Ramos (cell line): ENCODE measurements around the gene SIK2.

Source experiments
- in situ Hi-C: fragments of 300-500 bp; cut with MboI; formaldehyde crosslinking; loops from one replicate; pipeline ENCODE4 v1.14.3; 2022; ENCODE audit warnings: low sequenced_read_pairs; ENCODE audit not compliant: unreplicated experiment

SIK2 gene

GRCh38 chr11:111774955-111775710 is 172.9 kb downstream of the SIK2 start:
- in situ Hi-C loops = no loop called here

- in situ Hi-C loops = no loop called here
Measured at GRCh38 chr11:111776398-111777093, 174.3 kb downstream of the SIK2 start.

GRCh38 chr11:111777094-111778046 is 175.1 kb downstream of the SIK2 start:
- in situ Hi-C loops = no loop called here

GRCh38 chr11:111778047-111778558 is 175.9 kb downstream of the SIK2 start:
- in situ Hi-C loops = no loop called here

- in situ Hi-C loops = no loop called here
Measured at GRCh38 chr11:111779118-111779517, 176.9 kb downstream of the SIK2 start.
